AG09319 (cell line): ENCODE measurements around the gene FCHO2.

Experiments used
- DNase-seq: peaks from one replicate; pipeline ENCODE4 v3.0.0-alpha.2; 2010; ENCODE audit warnings: low read depth; ENCODE audit errors: extremely low read depth
- TF ChIP-seq, protein P1 (sequence below): IDR thresholded peaks from 2 replicates; pipeline ENCODE4 v1.5.1; 2011; ENCODE audit warnings: low read depth, mild to moderate bottlenecking, inconsistent platforms, low read length, moderate library complexity

Gene FCHO2

DNA sequence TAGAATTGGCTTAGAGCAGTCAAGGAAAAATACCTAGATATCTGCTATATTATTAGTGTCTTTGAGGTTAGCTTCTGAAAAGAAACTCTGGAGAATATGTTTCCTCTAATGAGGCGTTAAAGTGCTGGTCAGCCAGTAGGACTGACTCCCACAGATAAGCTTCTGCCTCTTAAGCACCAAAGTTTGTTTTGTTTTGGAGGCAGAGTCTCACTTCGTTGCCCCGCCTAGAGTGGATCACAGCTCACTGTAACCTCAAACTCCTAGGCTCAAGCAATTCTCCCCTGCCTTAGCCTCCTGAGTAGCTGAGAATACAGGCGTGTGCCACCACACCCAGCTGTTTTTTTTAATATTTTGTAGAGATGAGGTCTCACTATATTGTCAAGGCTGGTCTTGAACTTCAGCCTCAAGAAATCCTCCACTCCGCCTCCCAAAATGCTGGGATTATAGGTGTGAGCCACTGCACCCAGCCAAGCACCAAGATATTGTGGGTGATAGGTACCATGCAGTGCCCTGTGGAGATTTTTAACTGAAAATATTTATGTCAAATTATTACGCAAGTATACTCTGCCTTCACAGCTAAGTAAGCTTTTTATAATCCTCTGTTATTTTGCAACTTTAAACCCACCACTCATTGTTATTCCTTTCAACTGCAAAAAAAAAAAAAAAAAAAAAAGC lies 139.9 kb downstream of the FCHO2 start:
- no peak for DNase-seq
- TF ChIP-seq, protein P1, sequence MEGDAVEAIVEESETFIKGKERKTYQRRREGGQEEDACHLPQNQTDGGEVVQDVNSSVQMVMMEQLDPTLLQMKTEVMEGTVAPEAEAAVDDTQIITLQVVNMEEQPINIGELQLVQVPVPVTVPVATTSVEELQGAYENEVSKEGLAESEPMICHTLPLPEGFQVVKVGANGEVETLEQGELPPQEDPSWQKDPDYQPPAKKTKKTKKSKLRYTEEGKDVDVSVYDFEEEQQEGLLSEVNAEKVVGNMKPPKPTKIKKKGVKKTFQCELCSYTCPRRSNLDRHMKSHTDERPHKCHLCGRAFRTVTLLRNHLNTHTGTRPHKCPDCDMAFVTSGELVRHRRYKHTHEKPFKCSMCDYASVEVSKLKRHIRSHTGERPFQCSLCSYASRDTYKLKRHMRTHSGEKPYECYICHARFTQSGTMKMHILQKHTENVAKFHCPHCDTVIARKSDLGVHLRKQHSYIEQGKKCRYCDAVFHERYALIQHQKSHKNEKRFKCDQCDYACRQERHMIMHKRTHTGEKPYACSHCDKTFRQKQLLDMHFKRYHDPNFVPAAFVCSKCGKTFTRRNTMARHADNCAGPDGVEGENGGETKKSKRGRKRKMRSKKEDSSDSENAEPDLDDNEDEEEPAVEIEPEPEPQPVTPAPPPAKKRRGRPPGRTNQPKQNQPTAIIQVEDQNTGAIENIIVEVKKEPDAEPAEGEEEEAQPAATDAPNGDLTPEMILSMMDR, result no peak

DNA sequence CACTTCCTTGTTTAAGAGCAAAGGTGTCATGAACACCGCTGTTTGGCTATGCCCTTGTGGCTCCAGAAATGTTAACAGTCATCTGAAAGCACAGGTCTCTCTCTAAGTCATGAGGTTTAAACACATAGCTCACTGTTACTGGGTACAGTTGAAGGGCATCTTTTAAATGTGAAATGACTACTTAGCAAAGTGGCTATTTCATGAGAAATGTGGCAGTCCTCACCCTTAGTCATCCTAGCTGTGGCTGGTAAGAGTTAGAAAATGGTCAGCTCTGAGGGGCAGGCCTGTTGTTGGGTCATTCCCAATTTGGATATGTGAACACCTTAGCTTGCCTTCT lies 140.4 kb downstream of the FCHO2 start:
- TF ChIP-seq, protein P1, result no peak
- no peak for DNase-seq

DNA sequence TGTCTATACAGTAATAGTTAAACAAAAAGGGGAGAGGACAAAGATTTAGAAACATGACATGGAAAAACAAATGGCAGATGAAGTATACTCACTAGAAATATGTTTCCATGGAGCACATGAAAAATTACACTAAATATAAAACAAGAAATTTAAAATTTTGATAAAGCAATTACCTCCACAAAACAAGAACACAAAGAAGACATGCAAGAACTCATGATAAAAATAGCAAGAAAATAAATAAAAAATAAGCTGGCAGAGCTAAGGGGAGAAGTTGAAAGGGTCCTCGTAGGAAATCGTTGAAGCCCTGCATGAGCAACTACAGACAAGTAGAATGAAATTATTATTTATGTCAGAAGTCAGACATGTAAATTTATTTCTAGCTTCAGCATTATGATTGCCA lies 141.9 kb downstream of the FCHO2 start:
- TF ChIP-seq, protein P1, result no peak
- no peak for DNase-seq

DNA sequence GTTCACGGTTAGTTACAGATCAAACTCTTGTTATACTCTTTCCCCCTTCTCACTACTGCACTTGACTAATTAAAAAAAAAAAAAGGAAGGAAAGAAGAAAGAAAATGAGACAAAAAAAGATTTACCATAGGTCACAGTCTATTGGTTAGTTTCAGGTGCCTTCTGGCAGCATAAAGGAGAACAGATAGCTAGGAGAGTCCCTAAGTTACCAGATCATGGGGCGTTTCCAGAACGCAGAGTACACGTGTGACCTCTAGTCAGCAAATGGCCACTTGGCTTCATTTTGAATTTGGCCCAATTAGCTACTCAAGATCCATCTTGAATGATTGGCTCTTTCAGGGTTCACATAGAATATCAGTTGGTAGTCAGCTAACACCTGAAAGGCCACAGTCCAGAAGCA lies 144.3 kb downstream of the FCHO2 start:
- DNase-seq, result no peak
- TF ChIP-seq, protein P1, result no peak

DNA sequence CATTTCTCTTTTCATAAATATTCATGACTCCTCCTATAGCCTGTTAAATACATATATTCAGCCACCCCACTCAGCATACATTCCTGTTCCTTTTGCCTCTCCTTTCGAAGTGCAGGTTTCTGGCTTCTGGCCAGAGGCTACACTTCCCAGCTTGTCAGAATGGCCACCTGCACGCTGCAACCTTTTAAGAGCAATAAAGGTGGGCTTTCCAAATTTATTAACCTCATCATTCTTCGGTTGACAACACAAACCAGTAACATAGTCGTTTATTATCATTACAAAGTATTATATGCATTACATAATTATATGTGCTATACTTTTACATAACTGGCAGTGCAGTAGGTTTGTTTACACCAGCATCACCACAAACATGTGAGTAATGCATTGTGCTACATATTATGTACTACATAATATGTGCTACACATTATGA lies 148.0 kb downstream of the FCHO2 start:
- TF ChIP-seq, protein P1, result no peak
- no peak for DNase-seq

DNA sequence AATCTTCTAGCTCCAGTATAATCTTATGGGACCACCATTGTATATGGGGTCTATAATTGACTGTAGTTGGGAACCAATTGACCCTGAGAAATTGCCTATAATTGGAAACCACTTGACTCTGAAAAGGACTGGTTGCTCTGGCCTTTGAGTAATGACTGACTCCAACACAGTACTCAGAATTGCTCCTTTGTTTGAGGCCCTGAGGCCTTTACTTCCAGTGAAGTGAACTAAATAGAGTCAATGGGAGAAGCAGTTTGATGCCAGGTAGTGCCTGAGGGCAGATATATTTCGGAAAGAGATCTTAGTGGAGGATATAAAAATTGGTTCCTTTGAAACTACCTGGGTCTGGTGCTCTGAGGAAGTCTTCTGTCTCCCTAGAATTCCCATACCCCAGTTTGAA lies 148.5 kb downstream of the FCHO2 start:
- TF ChIP-seq, protein P1, result no peak
- no peak for DNase-seq

DNA sequence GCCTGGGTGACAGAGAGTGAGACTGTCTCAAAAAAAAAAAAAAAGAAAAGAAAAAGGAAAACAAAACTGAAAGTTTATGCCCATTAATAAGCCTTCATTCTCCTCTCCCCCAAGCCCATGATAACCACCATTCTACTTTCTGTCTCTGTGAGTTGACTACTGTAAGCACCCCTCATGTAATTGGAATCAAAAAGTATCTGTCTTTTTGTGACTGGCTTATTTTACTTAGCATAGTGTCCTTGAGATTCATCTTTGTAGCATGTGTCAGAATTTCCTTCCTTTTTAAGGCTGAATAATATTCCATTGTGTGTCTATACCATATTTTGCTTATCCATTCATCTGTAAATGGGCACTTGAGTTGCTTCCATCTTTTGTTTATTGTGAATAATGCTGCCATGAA lies 150.5 kb downstream of the FCHO2 start:
- no peak for DNase-seq
- TF ChIP-seq, protein P1, result no peak
